Liver (tissue), 9 donors: Measurements from ENCODE around the gene LUC7L. TPM values are rescaled to one million over a fixed set of nuclear protein-coding genes. Genes with fewer than 3 reads are reported as not detected.

Experiments
- DNase-seq: peaks from one replicate; pipeline ENCODE4 v3.0.0-alpha.2; 2017; ENCODE audit warnings: low spot score
- H3K27ac ChIP-seq, 2 donors: one replicate each; pipeline ENCODE4 v1.7.0; 2013; ENCODE audit warnings: inconsistent platforms in 2 of 2, low read length in 2 of 2, control low read depth in 1 of 2, low read depth in 1 of 2, mild to moderate bottlenecking in 1 of 2
- H3K27me3 ChIP-seq, 4 donors: one replicate each; pipeline versions ENCODE4 v1.6.1 to v1.7.0; 2013; ENCODE audit warnings: low read length in 3 of 4, inconsistent platforms in 1 of 4, mild to moderate bottlenecking in 1 of 4, moderate library complexity in 1 of 4; ENCODE audit not compliant: control insufficient read depth in 4 of 4, insufficient read depth in 4 of 4
- H3K36me3 ChIP-seq, 4 donors: one replicate each; pipeline versions ENCODE4 v1.6.1 to v1.7.0; 2013; ENCODE audit warnings: low read length in 3 of 4, mild to moderate bottlenecking in 3 of 4, low read depth in 1 of 4, moderate library complexity in 1 of 4; ENCODE audit not compliant: control insufficient read depth in 4 of 4, insufficient read depth in 3 of 4
- H3K4me1 ChIP-seq, 4 donors: one replicate each; pipeline versions ENCODE4 v1.6.1 to v1.7.0; 2013; ENCODE audit warnings: low read length in 3 of 4, mild to moderate bottlenecking in 3 of 4, moderate library complexity in 1 of 4; ENCODE audit not compliant: control insufficient read depth in 4 of 4, insufficient read depth in 4 of 4
- H3K4me3 ChIP-seq, 3 donors: one replicate each; pipeline versions ENCODE4 v1.6.1 to v1.7.0; 2013; ENCODE audit warnings: low read length in 3 of 3, control low read depth in 1 of 3, low read depth in 1 of 3, mild to moderate bottlenecking in 1 of 3
- H3K9ac ChIP-seq, 2 donors: one replicate each; pipeline ENCODE4 v1.7.0; 2013; ENCODE audit warnings: low read length in 2 of 2, mild to moderate bottlenecking in 2 of 2, moderate library complexity in 2 of 2, control low read depth in 1 of 2, low read depth in 1 of 2
- H3K9me3 ChIP-seq, 4 donors: one replicate each; pipeline versions ENCODE4 v1.6.1 to v1.7.0; 2013; ENCODE audit warnings: low read length in 3 of 4; ENCODE audit not compliant: control insufficient read depth in 4 of 4
- ATF3 ChIP-seq: IDR thresholded peaks from 2 replicates; pipeline ENCODE4 v1.6.1; 2016; ENCODE audit warnings: antibody characterized with exemption
- CTCF ChIP-seq: fragments of 150-350 bp; IDR thresholded peaks from 2 replicates; pipeline ENCODE4 v1.5.1; 2017; ENCODE audit warnings: improper control_type of control experiment, low read depth, low read length; ENCODE audit not compliant: missing input control
- EGR1 ChIP-seq, 2 donors: IDR thresholded peaks; 2 replicates each; pipeline ENCODE4 v1.6.1; 2016 to 2018; ENCODE audit warnings: antibody characterized with exemption in 2 of 2, low read depth in 2 of 2
- FOXA1 ChIP-seq: IDR thresholded peaks from 2 replicates; pipeline ENCODE4 v1.6.1; 2016; ENCODE audit warnings: antibody characterized with exemption
- FOXA2 ChIP-seq: IDR thresholded peaks from 2 replicates; pipeline ENCODE4 v1.6.1; 2016; ENCODE audit warnings: antibody characterized with exemption
- GABPA ChIP-seq, 2 donors: IDR thresholded peaks in 1 of 2; conservative IDR thresholded peaks in 1 of 2; 2 replicates each; pipeline ENCODE4 v1.6.1; 2016; ENCODE audit warnings: antibody characterized with exemption in 2 of 2, mild to moderate bottlenecking in 1 of 2, moderate library complexity in 1 of 2
- HNF4A ChIP-seq, 2 donors: conservative IDR thresholded peaks; 2 replicates each; pipeline ENCODE4 v1.6.1; 2016; ENCODE audit warnings: antibody characterized with exemption in 2 of 2, mild to moderate bottlenecking in 2 of 2
- HNF4G ChIP-seq: IDR thresholded peaks from 2 replicates; pipeline ENCODE4 v1.6.1; 2016; ENCODE audit warnings: antibody characterized with exemption
- JUND ChIP-seq, 2 donors: IDR thresholded peaks; 2 replicates each; pipeline ENCODE4 v1.6.1; 2016; ENCODE audit warnings: antibody characterized with exemption in 2 of 2
- MAX ChIP-seq: IDR thresholded peaks from 2 replicates; pipeline ENCODE4 v1.6.1; 2016; ENCODE audit warnings: antibody characterized with exemption
- NR2F2 ChIP-seq: IDR thresholded peaks from 2 replicates; pipeline ENCODE4 v1.6.1; 2016; ENCODE audit warnings: antibody characterized with exemption
- RAD21 ChIP-seq, 2 donors: IDR thresholded peaks; 2 replicates each; pipeline ENCODE4 v1.6.1; 2016; ENCODE audit warnings: antibody characterized with exemption in 2 of 2, mild to moderate bottlenecking in 2 of 2
- REST ChIP-seq: IDR thresholded peaks from 2 replicates; pipeline ENCODE4 v1.6.1; 2016; ENCODE audit warnings: antibody characterized with exemption, mild to moderate bottlenecking
- RXRA ChIP-seq, 2 donors: IDR thresholded peaks; 2 replicates each; pipeline ENCODE4 v1.6.1; 2017 to 2018; ENCODE audit warnings: antibody characterized with exemption in 2 of 2, mild to moderate bottlenecking in 1 of 2
- SP1 ChIP-seq: IDR thresholded peaks from 2 replicates; pipeline ENCODE4 v1.6.1; 2018; ENCODE audit warnings: antibody characterized with exemption, mild to moderate bottlenecking
- TAF1 ChIP-seq: conservative IDR thresholded peaks from 2 replicates; pipeline ENCODE4 v1.6.1; 2016; ENCODE audit warnings: antibody characterized with exemption, mild to moderate bottlenecking
- YY1 ChIP-seq: IDR thresholded peaks from 2 replicates; pipeline ENCODE4 v1.6.1; 2016; ENCODE audit warnings: antibody characterized with exemption, mild to moderate bottlenecking
- ZBTB33 ChIP-seq: IDR thresholded peaks from 2 replicates; pipeline ENCODE4 v1.6.1; 2016; ENCODE audit warnings: antibody characterized with exemption
- WGBS: extraction: QIAGEN DNeasy Blood & Tissue Kit; methylation state at CpG from one replicate; pipeline ENCODE4 v1.1.7; 2013; 5-methylcytosine and 5-hydroxymethylcytosine counted together
- polyA plus RNA-seq, 2 donors: library from polyadenylated mRNA; stranded (reverse) in 1 of 2; unstranded in 1 of 2; fragments of 200-250 nt in 1 of 2; fragments of >200 nt in 1 of 2; fragmentation: Nextera tagmentation in 1 of 2; extraction: Ambion mirVana in 1 of 2; gene quantifications; one replicate each; pipeline versions ENCODE4 v1.2.1 to v1.2.3, GENCODE V29; 2013 to 2015
- total RNA-seq, 2 donors: library from RNA; depleted of rRNA; stranded (reverse); fragments of >200 nt; gene quantifications; one replicate each; pipeline ENCODE4 v1.2.3, GENCODE V29; 2014
- donor health status: healthy.
- donor health status: healthy.
- donor health status: healthy.
- donor health status: healthy.
- donor health status: healthy.

LUC7L gene
- total and polyA plus RNA-seq, 4 donors: 11.5 to 34.3 (median 19.6) TPM

- no peaks in the 10 kb centered on the region for H3K27me3 ChIP-seq
- 94% methylated on average over 13 of the region's 13 CpGs for WGBS
- TF ChIP-seq REST (no peak), TAF1 (no peak), NR2F2 (no peak), ATF3 (no peak), FOXA1 (no peak), FOXA2 (no peak), RXRA (IDR thresholded peaks at IDR 0.05) (no peak), EGR1 (IDR thresholded peaks at IDR 0.05; ENCODE audit: low read depth in 2 of 2) (no peak)
Measured at GRCh38 chr16:185213-185612, 44.0 kb downstream of the LUC7L start.

GRCh38 chr16:183005-183404, 46.2 kb downstream of the LUC7L start:
- Histone ChIP-seq H3K36me3 (peaks cover 0 to 6% (median 4%) of the 10 kb centered on the region in 4 donors), H3K9me3 (no peaks in the 10 kb centered on the region), H3K4me3 (no peak overlapping the region), H3K4me1 (peaks cover 5 to 13% (median 11%) of the 10 kb centered on the region in 4 donors), H3K27ac (no peak overlapping the region), H3K27me3 (peaks cover 3 to 5% (median 4%) of the 10 kb centered on the region in 4 donors), H3K9ac (no peak overlapping the region)
- 86% methylated on average over 7 of the region's 7 CpGs for whole genome bisulfite sequencing
- TF ChIP-seq NR2F2 (no peak), REST (no peak), ZBTB33 (no peak), FOXA2 (no peak), RXRA (IDR thresholded peaks at IDR 0.05) (no peak), HNF4A (conservative IDR thresholded peaks at IDR 0.05) (no peak), TAF1 (no peak), GABPA (IDR thresholded peaks at IDR 0.05 in 1 of 2, conservative IDR thresholded peaks at IDR 0.05 in 1 of 2) (no peak), YY1 (no peak), MAX (no peak), HNF4G (no peak), SP1 (no peak), ATF3 (no peak), JUND (IDR thresholded peaks at IDR 0.05) (no peak), RAD21 (IDR thresholded peaks at IDR 0.05) (no peak), FOXA1 (no peak), CTCF (no peak), EGR1 (IDR thresholded peaks at IDR 0.05; ENCODE audit: low read depth in 2 of 2) (no peak)
- DNase-seq: no peak

More at GRCh38 chr16:185213-185612, 44.0 kb downstream of the LUC7L start:
- no peaks in the 10 kb centered on the region for H3K9me3 ChIP-seq
- H3K27ac ChIP-seq: no peak overlapping the region
- H3K4me1 ChIP-seq: peaks cover 5 to 13% (median 9%) of the 10 kb centered on the region in 4 donors
- H3K36me3 ChIP-seq: peaks cover 8 to 25% (median 18%) of the 10 kb centered on the region in 4 donors
- H3K4me3 ChIP-seq: no peak overlapping the region
- no peak for DNase-seq
- no peak overlapping the region for H3K9ac ChIP-seq
